ENCODE measurements around the gene ELP5.

The ELP5 gene

GRCh38 chr17:7254511-7254910 is 2.5 kb downstream of the ELP5 start:
- DNase-seq (ENCODE audit: low read depth, low spot score), result no peak

GRCh38 chr17:7256766-7257456 is 4.9 kb downstream of the ELP5 start:
- no peak for DNase-seq (ENCODE audit: low read depth, low spot score)

- no peak for DNase-seq (ENCODE audit: low read depth, low spot score)
Observed at GRCh38 chr17:7258731-7259554, 6.9 kb downstream of the ELP5 start.

GRCh38 chr17:7259555-7259889 is 7.5 kb downstream of the ELP5 start:
- no peak for DNase-seq (ENCODE audit: low read depth, low spot score)

GRCh38 chr17:7260151-7260550 is 8.1 kb downstream of the ELP5 start:
- no peak for DNase-seq (ENCODE audit: low read depth, low spot score)

GRCh38 chr17:7260651-7261378 is 8.8 kb downstream of the ELP5 start:
- no peak for DNase-seq (ENCODE audit: low read depth, low spot score)

- no peak for DNase-seq (ENCODE audit: low read depth, low spot score)
Observed at GRCh38 chr17:7261379-7262191, 9.6 kb downstream of the ELP5 start.

- no peak for DNase-seq (ENCODE audit: low read depth, low spot score)
Observed at GRCh38 chr17:7262192-7262934, 10.3 kb downstream of the ELP5 start, which contains the start of gene CLDN7. Gene CLDN7 (minus strand): TSS chr17:7262478. CDS start chr17:7262043, 435 bp downstream.

- no peak for DNase-seq (ENCODE audit: low read depth, low spot score)
Observed at GRCh38 chr17:7262935-7263800, 11.2 kb downstream of the ELP5 start.

GRCh38 chr17:7263801-7264078 is 11.7 kb downstream of the ELP5 start:
- no peak for DNase-seq (ENCODE audit: low read depth, low spot score)

GRCh38 chr17:7266784-7267183 is 14.8 kb downstream of the ELP5 start:
- no peak for DNase-seq (ENCODE audit: low read depth, low spot score)

- DNase-seq (ENCODE audit: low read depth, low spot score), result no peak
Observed at GRCh38 chr17:7279448-7279847, 27.4 kb downstream of the ELP5 start.

GRCh38 chr17:7280519-7281073 is 28.6 kb downstream of the ELP5 start:
- peak; percentile 57 for DNase-seq (ENCODE audit: low read depth, low spot score)

- peak; percentile 77 for DNase-seq (ENCODE audit: low read depth, low spot score)
Observed at GRCh38 chr17:7281074-7281952, 29.3 kb downstream of the ELP5 start, which contains the start of gene SLC2A4. Gene SLC2A4 (plus strand): TSS chr17:7281718. CDS start chr17:7281935, 217 bp downstream.

- DNase-seq (ENCODE audit: low read depth, low spot score), result no peak
Observed at GRCh38 chr17:7281953-7282751, 30.1 kb downstream of the ELP5 start.

GRCh38 chr17:7282752-7283321 is 30.8 kb downstream of the ELP5 start:
- DNase-seq (ENCODE audit: low read depth, low spot score), result no peak

GRCh38 chr17:7283471-7284216 is 31.6 kb downstream of the ELP5 start:
- no peak for DNase-seq (ENCODE audit: low read depth, low spot score)

Measured in smooth muscle cell of the brain vasculature (primary cell).